Retinal pigment epithelial cell (primary cell): Measurements from ENCODE around the gene PPP1CB.

ENCODE experiments used
- DNase-seq: peaks from one replicate; pipeline ENCODE4 v3.0.0-alpha.2; 2010; ENCODE audit warnings: low read depth
- H3K4me3 ChIP-seq: 2 replicates; pipeline ENCODE4 v1.5.1; 2011; ENCODE audit warnings: mild to moderate bottlenecking, low read length, control low read depth, moderate library complexity
- TF ChIP-seq, protein P1 (sequence below): conservative IDR thresholded peaks from 2 replicates; pipeline ENCODE4 v1.5.1; 2011; ENCODE audit warnings: low read depth, low read length, control low read depth, inconsistent platforms

PPP1CB gene

DNA sequence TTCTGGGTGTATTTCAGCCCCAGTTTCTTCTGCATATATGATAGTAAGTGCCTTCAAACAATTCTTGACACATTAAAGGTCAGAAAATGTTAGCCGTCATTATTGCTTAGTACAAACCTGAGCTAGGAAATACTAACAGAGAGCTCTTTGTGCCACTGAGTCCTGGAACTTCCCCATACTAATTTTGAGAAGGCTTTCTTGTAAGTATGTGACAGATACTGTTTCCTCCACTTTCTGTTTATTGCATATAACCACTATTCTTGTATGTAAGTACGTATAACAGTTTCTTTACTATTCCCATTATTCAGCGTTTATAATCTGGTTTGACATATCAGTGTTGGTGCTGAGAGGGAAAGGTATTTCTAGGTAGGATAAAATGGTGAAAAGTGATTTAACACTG, 9.8 kb downstream of the PPP1CB start:
- DNase-seq, result no peak
- TF ChIP-seq, protein P1, sequence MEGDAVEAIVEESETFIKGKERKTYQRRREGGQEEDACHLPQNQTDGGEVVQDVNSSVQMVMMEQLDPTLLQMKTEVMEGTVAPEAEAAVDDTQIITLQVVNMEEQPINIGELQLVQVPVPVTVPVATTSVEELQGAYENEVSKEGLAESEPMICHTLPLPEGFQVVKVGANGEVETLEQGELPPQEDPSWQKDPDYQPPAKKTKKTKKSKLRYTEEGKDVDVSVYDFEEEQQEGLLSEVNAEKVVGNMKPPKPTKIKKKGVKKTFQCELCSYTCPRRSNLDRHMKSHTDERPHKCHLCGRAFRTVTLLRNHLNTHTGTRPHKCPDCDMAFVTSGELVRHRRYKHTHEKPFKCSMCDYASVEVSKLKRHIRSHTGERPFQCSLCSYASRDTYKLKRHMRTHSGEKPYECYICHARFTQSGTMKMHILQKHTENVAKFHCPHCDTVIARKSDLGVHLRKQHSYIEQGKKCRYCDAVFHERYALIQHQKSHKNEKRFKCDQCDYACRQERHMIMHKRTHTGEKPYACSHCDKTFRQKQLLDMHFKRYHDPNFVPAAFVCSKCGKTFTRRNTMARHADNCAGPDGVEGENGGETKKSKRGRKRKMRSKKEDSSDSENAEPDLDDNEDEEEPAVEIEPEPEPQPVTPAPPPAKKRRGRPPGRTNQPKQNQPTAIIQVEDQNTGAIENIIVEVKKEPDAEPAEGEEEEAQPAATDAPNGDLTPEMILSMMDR, result no peak
- H3K4me3 ChIP-seq, result no peak overlapping the region

DNA sequence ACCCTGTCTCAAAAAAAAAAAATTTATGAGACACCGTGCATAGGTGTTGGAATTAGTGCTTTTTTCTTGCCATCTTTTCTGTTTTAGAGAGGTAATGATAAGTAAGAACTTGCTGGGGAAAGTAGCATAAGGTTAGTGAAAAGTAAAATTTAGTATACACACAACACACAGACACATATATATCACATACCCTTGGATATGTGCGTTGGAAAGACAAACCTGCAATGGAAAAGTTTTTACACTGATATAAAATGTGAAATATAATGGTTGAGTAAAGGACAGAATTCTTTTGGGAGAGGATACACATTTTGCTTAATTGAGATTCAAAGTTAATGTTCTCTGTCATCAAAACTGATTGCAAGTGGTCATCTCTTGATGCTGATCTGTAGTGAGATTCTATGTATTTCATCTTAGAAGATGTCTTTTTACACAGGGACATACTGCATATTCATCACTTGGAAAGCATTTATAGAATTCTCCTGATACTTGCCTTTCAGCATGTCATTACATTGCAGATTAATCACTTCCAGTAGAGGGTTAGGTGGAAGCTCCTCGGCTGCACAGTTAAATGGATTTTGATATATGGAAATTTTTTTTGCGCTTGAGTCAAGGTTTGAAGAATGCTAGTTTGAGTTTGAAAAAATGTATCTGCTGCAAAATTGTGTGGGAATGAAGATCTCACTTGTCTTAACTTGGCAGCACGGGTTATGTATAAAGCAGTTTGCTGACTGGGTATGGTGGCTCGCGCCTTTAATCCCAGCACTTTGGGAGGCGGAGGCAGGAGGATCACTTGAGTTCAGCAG, 13.5 kb downstream of the PPP1CB start:
- H3K4me3 ChIP-seq, result no peak overlapping the region
- DNase-seq, result no peak
- TF ChIP-seq, protein P1, result no peak

DNA sequence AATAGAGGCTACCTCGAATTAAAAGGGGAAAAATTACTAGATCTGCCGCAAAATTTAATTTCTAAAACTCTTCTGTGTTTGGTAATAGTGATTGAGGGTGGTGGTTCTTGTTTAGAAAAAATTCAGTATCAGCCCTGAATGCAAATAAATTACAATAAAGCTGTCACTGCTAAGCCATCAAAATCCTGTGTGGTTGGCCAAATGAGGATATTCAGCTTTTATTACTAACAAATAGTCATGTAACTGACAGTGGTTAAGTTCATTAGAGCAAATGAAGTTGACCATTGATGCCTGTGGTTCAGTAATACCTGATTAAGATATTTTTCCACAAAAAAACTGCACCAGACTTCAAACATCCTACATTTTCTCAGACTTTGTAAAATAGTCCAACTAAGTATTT, 14.4 kb downstream of the PPP1CB start:
- H3K4me3 ChIP-seq, result no peak overlapping the region
- TF ChIP-seq, protein P1, result no peak
- DNase-seq, result no peak

DNA sequence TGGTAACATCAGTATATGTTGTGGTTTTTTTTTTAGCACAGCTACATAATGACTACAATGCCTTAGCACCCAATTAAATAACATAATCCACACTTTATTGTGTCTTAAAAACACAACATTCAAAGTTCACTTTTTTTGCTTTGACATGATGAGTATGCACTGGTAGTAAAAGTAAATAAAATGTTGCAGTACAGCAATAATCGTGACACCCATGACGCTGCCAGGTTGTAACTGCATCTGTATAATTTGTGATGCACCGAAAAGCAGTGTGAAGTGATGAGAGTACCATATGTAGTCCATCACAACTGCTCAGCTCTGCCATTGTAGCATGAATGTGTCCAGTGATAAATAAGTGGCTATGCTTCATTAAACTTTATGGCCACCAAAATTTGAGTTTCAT, 15.7 kb downstream of the PPP1CB start:
- DNase-seq, result no peak
- H3K4me3 ChIP-seq, result no peak overlapping the region
- TF ChIP-seq, protein P1, result no peak

DNA sequence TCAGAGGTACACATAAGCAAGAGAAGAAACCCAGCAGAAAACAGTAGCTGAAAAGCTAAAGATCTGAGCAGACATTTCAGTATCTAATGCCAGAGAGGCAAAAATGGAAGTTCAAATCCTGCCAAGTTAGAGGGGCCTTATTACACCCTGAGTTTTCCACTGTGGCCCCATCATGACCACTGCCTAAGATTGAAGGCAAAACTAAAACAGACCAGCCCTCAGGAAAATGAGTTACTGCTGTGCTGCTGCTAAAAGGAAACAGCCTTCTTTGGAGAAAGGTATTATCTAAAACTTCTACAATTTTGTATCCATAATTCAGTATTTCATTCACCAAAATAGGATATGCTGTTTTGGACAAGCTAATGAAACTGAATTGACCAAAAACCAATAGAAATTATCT, 16.8 kb downstream of the PPP1CB start:
- TF ChIP-seq, protein P1, result no peak
- H3K4me3 ChIP-seq, result no peak overlapping the region
- DNase-seq, result no peak

DNA sequence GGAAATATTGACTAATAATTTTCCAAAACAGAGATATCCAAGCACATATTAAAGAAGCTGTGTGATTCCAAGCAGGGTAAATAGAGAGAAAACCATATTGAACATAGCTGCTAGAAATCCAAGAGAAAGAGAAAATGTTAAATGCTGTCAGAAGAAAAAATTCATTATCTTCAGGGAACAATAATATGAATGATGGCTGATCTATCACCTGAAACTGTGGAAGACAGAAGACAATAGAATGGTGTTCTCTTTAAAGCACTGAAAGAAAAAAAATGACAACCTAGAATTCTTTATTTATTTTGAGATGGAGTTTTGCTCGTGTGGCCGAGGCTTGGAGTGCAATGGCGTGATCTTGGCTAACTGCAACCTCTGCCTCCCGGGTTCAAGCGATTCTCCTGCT, 17.3 kb downstream of the PPP1CB start:
- no peak for DNase-seq
- TF ChIP-seq, protein P1, result no peak
- H3K4me3 ChIP-seq, result no peak overlapping the region

DNA sequence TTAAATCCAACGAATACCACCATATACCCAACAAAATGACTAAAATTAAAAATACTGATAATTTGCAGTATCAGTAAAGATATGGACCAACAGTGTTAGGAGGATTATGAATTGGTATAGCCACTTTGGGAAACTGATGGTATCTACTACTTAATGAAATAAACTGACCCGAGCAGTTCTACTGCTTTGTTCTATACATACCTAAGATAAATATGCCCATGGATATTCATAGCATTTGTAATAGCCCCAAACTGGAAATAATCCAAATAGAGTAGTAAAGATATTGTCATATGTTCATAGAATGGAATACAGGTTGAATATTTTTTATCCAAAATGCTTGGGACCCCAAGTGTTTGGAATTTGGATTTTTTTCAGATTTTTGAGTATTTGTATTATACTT, 20.7 kb downstream of the PPP1CB start:
- H3K4me3 ChIP-seq, result no peak overlapping the region
- TF ChIP-seq, protein P1, result no peak
- no peak for DNase-seq
